HUES64 (cell line): ENCODE data around the gene IZUMO4.

Source experiments
- H3K27ac ChIP-seq: 2 replicates; pipeline ENCODE4 v1.7.0; 2013; ENCODE audit warnings: low read depth, low read length, inconsistent platforms
- H3K27me3 ChIP-seq: 2 replicates; pipeline ENCODE4 v1.6.1; 2013; ENCODE audit warnings: mild to moderate bottlenecking, low read length; ENCODE audit not compliant: insufficient read depth
- H3K36me3 ChIP-seq: 2 replicates; pipeline ENCODE4 v1.6.1; 2013; ENCODE audit warnings: mild to moderate bottlenecking, low read length; ENCODE audit not compliant: insufficient read depth
- H3K4me1 ChIP-seq: 2 replicates; pipeline ENCODE4 v1.6.1; 2013; ENCODE audit warnings: mild to moderate bottlenecking, low read length, moderate library complexity; ENCODE audit not compliant: insufficient read depth
- H3K4me3 ChIP-seq: 2 replicates; pipeline ENCODE4 v1.5.1; 2013; ENCODE audit warnings: mild to moderate bottlenecking, low read length, moderate library complexity
- H3K9ac ChIP-seq: 2 replicates; pipeline ENCODE4 v1.6.1; 2013; ENCODE audit warnings: mild to moderate bottlenecking, low read depth, low read length
- H3K9me3 ChIP-seq: 2 replicates; pipeline ENCODE4 v1.6.1; 2013; ENCODE audit warnings: low read depth, low read length; ENCODE audit not compliant: insufficient read depth
- WGBS: fragments of 150-250, 120-280 bp; methylation state at CpG from one replicate; pipeline ENCODE4 v1.1.7; 2013; ENCODE audit warnings: missing lambda C conversion rate; 5-methylcytosine and 5-hydroxymethylcytosine counted together

IZUMO4 gene

DNA sequence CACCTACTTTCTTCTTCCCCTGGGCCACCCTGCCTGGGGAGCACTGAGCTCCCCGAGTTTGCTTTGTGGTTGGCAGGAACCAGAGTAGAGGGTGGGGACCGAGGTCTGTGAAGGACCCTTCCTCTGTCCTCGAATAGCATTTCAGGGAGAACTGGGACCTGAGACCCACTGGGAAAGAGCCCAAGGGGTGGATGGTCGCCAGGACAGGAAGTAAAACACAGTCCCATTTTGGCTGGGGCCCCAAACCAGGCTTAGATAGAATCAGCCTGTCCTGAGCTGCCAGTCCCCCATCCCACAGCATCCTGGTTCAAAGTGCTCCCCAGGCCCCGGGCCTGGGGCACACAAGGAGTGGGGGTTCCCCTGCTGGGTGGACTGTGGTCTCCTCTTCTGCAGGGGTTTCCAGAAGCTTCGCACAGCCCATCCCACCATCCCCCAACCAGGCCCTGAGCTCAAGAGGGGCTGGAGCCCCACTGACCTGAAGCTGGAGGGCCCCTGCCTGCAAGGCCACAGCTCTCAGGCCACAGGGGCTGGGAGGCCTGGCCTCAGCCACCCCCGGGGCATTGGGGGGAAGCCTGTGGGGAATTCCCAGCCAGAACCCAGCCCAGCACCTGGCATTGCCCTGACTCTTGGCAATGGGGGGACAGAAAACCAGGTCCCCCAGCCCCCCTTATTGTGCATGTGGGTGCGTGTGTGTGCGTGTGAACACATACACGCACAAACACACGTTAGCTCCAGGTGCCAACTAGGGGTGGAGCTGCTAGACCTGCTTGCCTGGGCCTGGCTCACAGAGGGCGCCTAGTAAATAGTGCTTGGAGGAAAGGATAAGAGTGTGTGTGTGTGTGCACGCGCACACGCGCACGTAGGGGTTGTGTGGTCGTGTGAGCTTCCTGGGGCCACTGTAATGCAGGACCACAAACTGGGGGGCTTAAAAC, 44.7 kb upstream of the IZUMO4 start:
- Histone ChIP-seq H3K4me1 (no peaks in the 10 kb centered on the region), H3K27ac (no peak overlapping the region), H3K9me3 (no peaks in the 10 kb centered on the region), H3K27me3 (no peaks in the 10 kb centered on the region), H3K9ac (no peak overlapping the region), H3K36me3 (peaks cover under 1% of the 10 kb centered on the region; the same call in 1 of the 2 replicates), H3K4me3 (peak overlapping the region; percentile 53; the same call in 1 of the 2 replicates)
- 90% methylated on average over 18 of the region's 18 CpGs for WGBS

DNA sequence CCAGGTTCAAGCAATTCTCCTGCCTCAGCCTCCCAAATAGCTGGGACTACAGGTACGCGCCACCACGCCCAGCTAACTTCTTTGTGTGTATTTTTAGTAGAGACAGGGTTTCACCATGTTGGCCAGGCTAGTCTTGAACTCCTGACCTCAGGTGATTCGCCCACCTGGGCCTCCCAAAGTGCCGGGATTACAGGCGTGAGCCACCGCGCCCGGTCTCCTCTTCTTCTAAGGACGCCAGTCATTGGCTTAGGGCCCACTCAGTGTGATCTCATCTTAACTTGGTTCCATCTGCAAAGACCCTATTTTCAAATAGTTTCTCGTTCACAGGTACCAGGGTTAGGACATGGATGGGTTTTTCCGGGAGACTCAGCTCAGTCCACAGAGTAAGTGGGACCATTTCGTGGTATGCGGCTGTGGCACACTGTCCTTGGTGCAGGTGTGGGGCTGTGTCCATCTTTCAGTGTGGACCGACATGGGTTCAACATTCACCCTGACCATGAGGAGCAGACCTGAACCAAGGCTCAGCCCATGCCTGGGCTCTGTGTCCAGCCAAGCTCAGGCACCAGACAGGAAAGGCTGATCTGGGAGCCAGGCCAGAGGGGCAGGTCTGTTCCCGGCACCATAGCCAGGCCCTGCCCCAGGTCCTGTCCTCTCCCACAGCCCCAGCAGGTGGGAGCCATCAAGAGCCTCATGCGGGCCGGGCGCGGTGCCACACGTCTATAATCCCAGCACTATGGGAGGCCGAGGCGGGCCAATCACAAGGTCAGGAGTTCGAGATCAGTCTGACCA, 42.9 kb upstream of the IZUMO4 start:
- whole genome bisulfite sequencing: 94% methylated on average over 24 of the region's 24 CpGs
- Histone ChIP-seq H3K9ac (no peak overlapping the region), H3K27ac (no peak overlapping the region), H3K9me3 (no peaks in the 10 kb centered on the region), H3K36me3 (no peaks in the 10 kb centered on the region), H3K4me3 (no peak overlapping the region), H3K27me3 (no peaks in the 10 kb centered on the region), H3K4me1 (no peaks in the 10 kb centered on the region)

DNA sequence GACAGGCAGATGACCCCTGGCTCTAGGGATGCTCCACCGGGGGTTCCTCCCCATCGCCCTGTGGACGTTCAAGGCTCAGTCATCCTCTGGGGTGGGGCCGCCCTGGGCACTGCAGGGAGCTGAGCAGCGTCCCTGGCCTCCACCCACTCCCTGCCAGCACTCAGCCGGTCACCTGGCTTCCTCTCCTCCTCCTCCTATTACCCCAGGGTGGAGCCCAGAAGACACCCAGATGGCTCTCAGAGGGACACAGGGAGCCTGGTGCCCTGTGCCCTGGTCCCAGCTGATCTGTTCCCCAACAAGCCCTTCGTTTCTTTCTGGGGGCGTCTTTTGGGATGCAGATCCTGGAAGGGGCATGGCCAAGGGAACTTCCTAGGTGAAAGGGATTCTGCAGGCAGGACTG, 42.0 kb upstream of the IZUMO4 start:
- Histone ChIP-seq H3K4me1 (peaks cover 4% of the 10 kb centered on the region; the same call in 1 of the 2 replicates), H3K27me3 (no peaks in the 10 kb centered on the region), H3K9ac (no peak overlapping the region), H3K27ac (no peak overlapping the region), H3K4me3 (no peak overlapping the region), H3K9me3 (no peaks in the 10 kb centered on the region), H3K36me3 (no peaks in the 10 kb centered on the region)
- 83% methylated on average over 8 of the region's 8 CpGs for WGBS

DNA sequence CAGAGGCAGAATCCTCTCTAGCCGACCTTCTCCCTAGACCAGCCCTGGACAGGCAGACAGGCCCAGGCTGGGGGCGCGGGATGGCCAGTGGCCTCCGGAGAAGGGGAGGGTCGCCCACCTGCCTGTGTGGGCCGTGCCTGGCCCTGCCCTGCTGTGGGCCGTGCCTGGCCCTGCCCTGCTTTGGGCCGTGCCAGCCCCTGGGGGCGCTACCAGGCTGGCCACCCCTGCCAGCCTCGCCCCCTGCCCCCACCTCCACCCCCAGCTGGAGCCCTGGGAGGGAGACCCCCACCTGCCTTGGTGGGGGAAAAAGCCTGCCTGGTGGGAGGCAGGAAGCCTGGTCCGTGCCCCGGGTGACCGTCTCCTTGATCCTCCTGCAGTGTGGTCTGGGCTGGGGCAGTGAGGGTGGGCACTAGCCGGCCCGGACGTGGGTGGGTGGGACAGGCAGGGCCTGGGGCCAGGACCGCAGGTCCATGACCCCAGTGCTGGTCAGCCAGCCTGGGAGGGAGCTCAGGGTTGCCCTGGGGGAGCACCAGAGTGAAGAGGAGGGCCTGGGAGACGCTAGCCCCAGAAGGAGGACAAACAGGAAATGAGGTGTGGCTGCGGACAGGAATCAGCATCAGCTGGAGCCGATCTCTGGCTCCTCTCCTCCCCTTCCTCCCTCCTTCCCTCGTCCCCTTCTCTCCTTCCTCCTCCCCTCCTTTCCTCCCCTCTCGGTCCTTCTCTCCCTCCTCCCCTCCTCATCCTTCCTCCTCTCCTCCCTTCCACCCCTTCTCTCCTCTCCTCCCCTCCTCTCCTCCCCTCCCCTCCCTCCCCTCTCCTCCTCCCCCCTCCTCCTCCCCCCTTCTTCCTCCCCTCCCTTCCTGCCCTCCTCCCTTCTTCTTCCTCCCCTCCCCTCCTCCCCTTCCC, 40.5 kb upstream of the IZUMO4 start:
- H3K36me3 ChIP-seq: no peaks in the 10 kb centered on the region
- WGBS: 53% methylated on average over 21 of the region's 22 CpGs
- H3K27me3 ChIP-seq: no peaks in the 10 kb centered on the region
- no peak overlapping the region for H3K9ac ChIP-seq
- H3K9me3 ChIP-seq: no peaks in the 10 kb centered on the region
- H3K4me3 ChIP-seq: no peak overlapping the region
- peaks cover 14% of the 10 kb centered on the region; the same call in 1 of the 2 replicates for H3K4me1 ChIP-seq
- peak overlapping the region; percentile 46; the same call in 1 of the 2 replicates for H3K27ac ChIP-seq

DNA sequence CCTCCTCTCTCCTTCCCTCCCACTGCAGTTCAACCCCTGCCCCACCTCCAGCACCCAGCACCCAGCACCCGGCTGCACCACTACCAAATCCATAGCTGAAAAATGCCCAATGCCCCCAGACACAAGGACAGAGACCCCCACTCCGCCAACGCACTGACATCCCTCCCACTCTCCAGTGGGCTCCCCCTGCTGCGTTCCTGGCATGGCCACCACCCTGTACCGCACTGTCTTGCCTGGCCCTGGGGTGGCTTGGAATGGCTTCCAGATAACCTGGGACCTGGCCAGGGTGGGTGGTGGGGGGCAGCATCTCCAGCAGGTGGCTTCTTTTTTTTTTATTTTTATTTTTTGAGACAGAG, 39.9 kb upstream of the IZUMO4 start:
- Histone ChIP-seq H3K27ac (no peak overlapping the region), H3K4me1 (peaks cover 14% of the 10 kb centered on the region; the same call in 1 of the 2 replicates)
- WGBS: 81% methylated on average over 5 of the region's 5 CpGs

DNA sequence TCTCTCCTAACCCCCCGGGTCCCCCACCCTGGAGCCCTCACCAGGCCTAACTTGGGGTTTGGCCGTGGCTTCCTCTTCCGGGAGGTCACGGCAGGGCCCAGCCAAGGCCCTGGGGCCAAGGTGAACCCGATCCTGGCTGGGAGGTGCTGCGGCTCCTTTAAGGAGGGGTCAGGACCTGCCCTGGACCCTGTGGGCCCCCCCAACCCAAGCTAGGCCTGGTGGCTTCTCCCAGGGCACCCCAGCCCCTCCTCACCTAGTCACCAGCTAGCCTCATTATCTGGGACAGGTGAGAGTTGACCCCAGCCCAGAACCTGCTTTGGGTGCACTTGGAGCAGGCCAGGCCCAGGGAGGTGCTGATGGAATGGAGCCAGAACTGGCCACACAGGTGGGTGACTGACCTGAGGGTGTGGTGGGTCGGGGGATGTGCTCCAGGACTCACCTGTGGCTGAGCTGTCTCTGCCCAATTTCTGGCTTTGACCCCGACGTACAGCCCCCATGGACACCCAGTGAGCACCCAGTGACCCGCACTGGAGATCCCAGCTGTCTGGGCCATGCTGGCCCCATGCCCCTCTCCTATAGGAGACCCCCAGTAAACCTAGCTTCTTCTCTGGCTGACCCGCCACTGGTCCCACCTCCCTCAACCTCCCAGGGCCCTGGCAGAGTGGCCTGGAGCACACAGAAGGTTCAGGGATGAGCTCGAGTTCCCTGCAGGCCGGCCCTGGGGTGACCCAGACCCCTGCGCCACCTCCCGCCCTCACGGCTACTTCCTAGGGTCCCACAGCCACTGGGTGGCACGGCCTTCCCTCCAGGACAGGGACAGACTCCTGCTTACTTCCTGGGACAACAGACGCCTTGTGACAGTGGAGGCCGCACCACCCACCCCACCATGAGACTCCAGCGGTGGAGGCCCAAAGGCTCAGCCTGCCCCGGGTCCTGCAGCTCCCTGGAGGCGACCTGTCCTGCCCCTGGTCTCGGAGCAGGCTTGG, 38.9 kb upstream of the IZUMO4 start:
- no peak overlapping the region; the same call in 1 of the 2 replicates for H3K9ac ChIP-seq
- H3K9me3 ChIP-seq: no peaks in the 10 kb centered on the region
- H3K27ac ChIP-seq: no peak overlapping the region; the same call in 1 of the 2 replicates
- H3K36me3 ChIP-seq: no peaks in the 10 kb centered on the region
- 87% methylated on average over 23 of the region's 23 CpGs for WGBS
- no peak overlapping the region for H3K4me3 ChIP-seq
- H3K27me3 ChIP-seq: no peaks in the 10 kb centered on the region
- peaks cover 21% of the 10 kb centered on the region; the same call in 1 of the 2 replicates for H3K4me1 ChIP-seq

More for the DNA sequence above, 39.9 kb upstream of the IZUMO4 start:
- no peaks in the 10 kb centered on the region for H3K27me3 ChIP-seq
- H3K36me3 ChIP-seq: no peaks in the 10 kb centered on the region
- H3K4me3 ChIP-seq: no peak overlapping the region
- H3K9ac ChIP-seq: no peak overlapping the region
- H3K9me3 ChIP-seq: no peaks in the 10 kb centered on the region

DNA sequence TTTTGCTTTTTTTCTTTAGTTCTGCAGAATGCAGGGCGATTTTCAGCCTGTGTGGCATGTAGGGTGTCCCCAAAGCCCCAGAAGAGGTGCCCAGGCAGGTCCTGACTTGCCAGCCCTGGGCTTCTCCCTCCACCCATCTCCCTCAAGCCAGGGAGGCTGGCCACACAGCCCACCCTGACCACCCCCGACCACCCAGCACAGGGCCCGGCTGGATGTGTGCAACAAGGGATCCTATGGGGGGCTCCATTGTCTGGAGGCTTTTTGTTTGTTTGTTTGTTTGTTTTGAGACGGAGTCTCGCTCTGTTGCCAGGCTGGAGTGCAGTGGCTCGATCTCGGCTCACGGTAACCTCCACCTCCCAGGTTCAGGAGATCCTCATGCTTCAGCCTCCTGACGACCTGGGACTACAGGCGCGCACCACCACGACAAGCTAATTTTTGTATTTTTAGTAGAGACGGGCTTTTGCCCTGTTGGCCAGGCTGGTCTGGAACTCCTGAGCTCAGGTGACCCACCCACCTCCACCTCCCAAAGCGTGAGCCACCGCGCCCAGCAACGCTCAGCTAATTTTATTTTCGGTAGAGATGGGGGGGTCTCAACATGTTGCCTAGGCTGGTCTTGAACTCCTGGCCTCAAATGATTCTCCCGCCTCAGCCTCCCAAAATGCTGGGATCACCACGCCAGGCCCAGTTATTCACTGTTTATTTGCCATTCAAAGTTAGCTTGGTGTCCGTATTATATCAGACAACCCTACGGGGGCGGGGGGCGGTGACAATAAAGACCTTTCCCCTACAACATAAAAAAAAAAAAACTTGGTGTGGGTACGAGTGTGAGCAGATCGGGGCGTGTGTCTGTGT, 37.9 kb upstream of the IZUMO4 start:
- Histone ChIP-seq H3K4me3 (no peak overlapping the region), H3K9me3 (no peaks in the 10 kb centered on the region), H3K4me1 (peaks cover 21% of the 10 kb centered on the region; the same call in 1 of the 2 replicates), H3K36me3 (no peaks in the 10 kb centered on the region), H3K27me3 (no peaks in the 10 kb centered on the region), H3K9ac (no peak overlapping the region), H3K27ac (no peak overlapping the region; the same call in 1 of the 2 replicates)
- WGBS: 90% methylated on average over 24 of the region's 27 CpGs

DNA sequence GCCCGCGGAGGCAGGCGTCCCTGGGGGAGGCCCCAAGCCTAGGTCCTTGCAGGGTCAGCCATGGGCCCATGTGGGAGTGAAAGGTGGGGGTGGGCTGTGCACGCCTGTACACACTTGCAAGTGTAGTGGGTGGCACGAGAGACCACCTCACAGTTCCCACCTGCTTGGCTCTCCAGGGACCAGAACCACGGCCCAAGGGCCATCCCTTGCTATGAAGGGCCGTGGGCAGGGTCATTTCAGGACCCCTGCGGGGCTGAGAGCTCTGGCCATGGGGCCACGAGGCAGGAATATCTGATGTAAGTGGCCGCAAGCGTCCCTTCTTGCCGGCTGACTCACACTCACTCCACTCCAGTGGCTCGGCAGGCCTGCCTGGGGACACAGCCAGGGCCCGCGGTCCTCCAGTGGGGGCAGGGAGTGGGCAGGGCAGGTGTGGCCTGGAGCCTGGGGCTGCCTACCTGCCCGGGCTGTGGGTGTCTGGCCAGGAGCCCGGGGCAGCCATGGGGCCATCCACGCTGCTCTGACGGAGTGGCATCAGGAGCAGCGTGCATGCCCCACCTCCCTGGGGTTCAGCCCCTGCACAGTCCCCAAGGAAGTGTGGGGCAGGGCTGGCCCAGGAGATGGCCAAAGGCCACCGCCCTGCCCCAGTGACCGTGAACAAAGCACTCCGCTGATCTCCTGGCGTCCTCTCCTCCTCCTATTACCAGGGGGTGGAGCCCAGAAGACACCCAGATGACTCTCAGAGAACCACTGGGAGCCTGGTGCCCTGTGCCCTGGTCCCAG, 37.1 kb upstream of the IZUMO4 start:
- Histone ChIP-seq H3K27me3 (no peaks in the 10 kb centered on the region), H3K9me3 (no peaks in the 10 kb centered on the region), H3K4me1 (peaks cover 21% of the 10 kb centered on the region; the same call in 1 of the 2 replicates), H3K4me3 (no peak overlapping the region), H3K9ac (peak overlapping the region; percentile 47), H3K27ac (no peak overlapping the region; the same call in 1 of the 2 replicates), H3K36me3 (no peaks in the 10 kb centered on the region)
- WGBS: 73% methylated on average over 24 of the region's 24 CpGs
